HEK293T (cell line): ENCODE data around the gene GPR153.

Experiments
- ARNT ChIP-seq: fragments of 450-650 bp; IDR thresholded peaks from 2 replicates; pipeline ENCODE4 v1.6.1; 2017; ENCODE audit warnings: mild to moderate bottlenecking
- BHLHE40 ChIP-seq: fragments of 450-650 bp; IDR thresholded peaks from 2 replicates; pipeline ENCODE4 v1.6.1; 2016; ENCODE audit warnings: mild to moderate bottlenecking, moderate library complexity, borderline replicate concordance
- CTBP1 ChIP-seq: fragments of 450-650 bp; IDR thresholded peaks from 2 replicates; pipeline ENCODE4 v1.6.1; 2016; ENCODE audit warnings: borderline replicate concordance
- ELF4 ChIP-seq: fragments of 450-650 bp; IDR thresholded peaks from 2 replicates; pipeline ENCODE4 v1.6.1; 2017; ENCODE audit warnings: antibody characterized with exemption
- FOXA1 ChIP-seq: fragments of 450-650 bp; IDR thresholded peaks from 2 replicates; pipeline ENCODE4 v1.6.1; 2016; ENCODE audit warnings: mild to moderate bottlenecking
- FOXK2 ChIP-seq: fragments of 450-650 bp; IDR thresholded peaks from 2 replicates; pipeline ENCODE4 v1.6.1; 2016; ENCODE audit warnings: mild to moderate bottlenecking
- FOXM1 ChIP-seq: fragments of 450-650 bp; IDR thresholded peaks from 2 replicates; pipeline ENCODE4 v1.6.1; 2017; ENCODE audit warnings: mild to moderate bottlenecking, borderline replicate concordance
- HDGF ChIP-seq: fragments of 450-650 bp; IDR thresholded peaks from 2 replicates; pipeline ENCODE4 v1.6.1; 2017; ENCODE audit warnings: antibody characterized with exemption, borderline replicate concordance
- L3MBTL2 ChIP-seq: fragments of 450-650 bp; conservative IDR thresholded peaks from 2 replicates; pipeline ENCODE4 v1.6.1; 2016; ENCODE audit warnings: mild to moderate bottlenecking
- NFRKB ChIP-seq: fragments of 450-650 bp; IDR thresholded peaks from 2 replicates; pipeline ENCODE4 v1.6.1; 2016; ENCODE audit warnings: mild to moderate bottlenecking, moderate library complexity
- SP1 ChIP-seq: fragments of 450-650 bp; IDR thresholded peaks from 2 replicates; pipeline ENCODE4 v1.6.1; 2017
- SUZ12 ChIP-seq: fragments of 450-650 bp; IDR thresholded peaks from 2 replicates; pipeline ENCODE4 v1.6.1; 2016; ENCODE audit warnings: mild to moderate bottlenecking
- TARDBP ChIP-seq: fragments of 450-650 bp; IDR thresholded peaks from 2 replicates; pipeline ENCODE4 v1.6.1; 2016
- ZNF384 ChIP-seq: fragments of 450-650 bp; IDR thresholded peaks from 2 replicates; pipeline ENCODE4 v1.6.1; 2016

GRCh38 chr1:6287431-6287886 lies 26.6 kb upstream of the GPR153 start:
- TF ChIP-seq SP1 (no peak), FOXK2 (no peak), BHLHE40 (no peak), FOXA1 (no peak), FOXM1 (no peak), L3MBTL2 (no peak), ELF4 (no peak), HDGF (no peak), CTBP1 (no peak), ARNT (no peak), TARDBP (no peak), SUZ12 (no peak), NFRKB (no peak), ZNF384 (no peak)
